GM12892 (cell line): ENCODE measurements around the gene EHD2.
A peak's percentile ranks its signal among the peaks of the same experiment; 100 is the strongest.

Source experiments
- POLR2A ChIP-seq: IDR thresholded peaks from 2 replicates; pipeline ENCODE4 v1.6.1; 2011; ENCODE audit warnings: low read depth, low read length, control low read depth
- TAF1 ChIP-seq: IDR thresholded peaks from 2 replicates; pipeline ENCODE4 v1.6.1; 2011; ENCODE audit warnings: low read depth, mild to moderate bottlenecking, control low read depth, low read length, borderline replicate concordance

DNA sequence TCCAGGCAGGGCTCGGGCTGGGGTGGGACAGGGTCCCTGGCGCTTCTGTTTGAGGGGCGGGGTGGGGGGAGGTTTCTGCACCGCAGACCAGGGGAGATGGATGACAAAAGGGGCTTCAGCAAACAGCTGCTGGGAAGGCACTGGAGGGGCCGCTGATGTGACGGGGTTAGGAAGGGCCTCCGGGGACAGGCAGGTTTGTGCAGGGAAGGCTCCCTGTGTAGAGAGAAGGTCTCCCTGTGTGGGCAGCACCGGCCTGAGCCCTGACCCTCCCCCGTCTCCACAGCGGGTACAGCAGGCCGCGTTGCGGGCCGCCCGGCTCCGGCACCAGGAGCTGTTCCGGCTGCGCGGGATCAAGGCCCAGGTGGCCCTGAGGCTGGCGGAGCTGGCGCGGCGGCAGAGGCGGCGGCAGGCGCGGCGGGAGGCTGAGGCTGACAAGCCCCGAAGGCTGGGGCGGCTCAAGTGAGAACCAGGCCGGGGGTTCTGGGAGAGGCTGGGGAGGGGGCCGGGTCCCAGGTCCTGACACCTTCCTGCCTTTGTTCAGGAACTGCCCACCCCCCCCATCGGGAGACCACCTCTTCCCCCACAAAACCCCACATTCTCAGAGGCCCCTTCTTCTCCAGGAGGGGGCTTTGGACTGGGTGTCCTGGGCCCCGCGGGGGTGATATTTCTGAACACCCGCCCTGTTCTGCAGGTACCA is 42.0 kb downstream of the EHD2 start:
- TF ChIP-seq POLR2A, result 0 out of 2 replicates have a peak, but pooled peaks have one; percentile 4
- TF ChIP-seq TAF1, result no peak
